ENCODE measurements around the gene SEC14L5.

GRCh38 chr16:4994719-4995434, 36.7 kb downstream of the SEC14L5 start:
- TF ChIP-seq CTCF (IDR thresholded peaks at IDR 0.05) (no peak), POLR2A (IDR thresholded peaks at IDR 0.05) (no peak), POLR2AphosphoS5 (IDR thresholded peaks at IDR 0.05) (no peak)

All from suprapubic skin (tissue), 4 donors.